Measurements from ENCODE around the gene LPIN1. TPM values are rescaled to one million over a fixed set of nuclear protein-coding genes. Genes with fewer than 3 reads are reported as not detected.

Gene LPIN1
- total and polyA plus RNA-seq, 8 donors, result 16.4 to 47.2 (median 20.9) TPM

- peak; percentile 47 for ATAC-seq
- Histone ChIP-seq H3K9me3 (peaks cover 0 to 4% of the 10 kb centered on the region in 2 donors), H3K27me3 (peaks cover 0 to 10% of the 10 kb centered on the region in 2 donors), H3K36me3 (peaks cover 0 to 34% of the 10 kb centered on the region in 2 donors), H3K4me3 (peak overlapping the region in 1 of 2 donors; percentile 12), H3K27ac (peak overlapping the region; percentile 81 to 82), H3K4me1 (peaks cover 9 to 32% of the 10 kb centered on the region in 2 donors)
- TF ChIP-seq CTCF (IDR thresholded peaks at IDR 0.05), result peak; percentile 43 to 54
- DNase-seq, result peak in 3 of 4 donors; percentile 40 to 73 (median 71)
- intact Hi-C loops (cut with DNase I), result no loop called here
These were observed 83.0 kb downstream of the LPIN1 start for GRCh38 chr2:11829324-11829946.

DNA sequence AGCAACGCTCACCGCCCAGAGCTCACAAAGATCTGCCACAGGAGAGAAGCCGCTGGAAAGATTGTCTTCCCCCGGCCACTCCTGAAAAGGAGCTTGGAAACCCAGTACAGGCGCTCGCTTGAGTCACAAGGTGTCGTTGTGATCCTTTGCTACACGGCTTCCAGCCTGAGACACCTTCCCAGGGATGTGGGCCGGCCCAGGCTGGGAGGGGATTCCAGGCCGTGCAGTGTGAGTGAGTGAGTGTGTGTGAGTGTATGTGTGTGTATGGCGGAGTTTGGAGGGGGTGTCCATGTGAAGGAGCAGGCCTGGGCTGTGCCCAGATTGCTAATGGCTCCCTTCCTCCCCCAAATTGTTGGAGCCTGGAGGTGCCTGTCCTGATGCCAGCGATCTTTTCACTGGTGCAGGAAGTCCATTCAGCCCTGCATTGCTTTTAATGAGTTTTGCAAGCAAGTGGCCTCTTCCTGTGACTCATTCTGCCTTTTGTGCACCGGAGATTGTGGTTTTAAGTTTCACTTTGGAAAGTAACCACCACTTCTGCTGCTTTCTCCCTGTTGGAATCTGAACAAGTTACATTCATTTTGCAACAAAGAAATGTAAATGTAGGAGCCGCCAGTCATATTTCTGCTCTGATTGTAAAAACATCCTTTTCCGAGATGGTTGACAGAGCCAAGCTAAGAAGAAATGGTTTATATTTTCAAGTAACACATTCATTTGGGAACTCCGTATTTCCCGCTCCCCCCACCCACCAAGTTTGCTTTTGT is 83.7 kb downstream of the LPIN1 start:
- Histone ChIP-seq H3K9me3 (peaks cover 0 to 9% of the 10 kb centered on the region in 2 donors), H3K36me3 (peaks cover 0 to 27% of the 10 kb centered on the region in 2 donors), H3K27me3 (peaks cover 0 to 10% of the 10 kb centered on the region in 2 donors), H3K4me3 (peak overlapping the region; percentile 8 to 12), H3K4me1 (peaks cover 9 to 32% of the 10 kb centered on the region in 2 donors), H3K27ac (peak overlapping the region; percentile 81 to 82)
- ATAC-seq (peak; percentile 95), DNase-seq (peak; percentile 77 to 89 (median 80))
- TF ChIP-seq CTCF (IDR thresholded peaks at IDR 0.05), result peak in 1 of 2 donors; percentile 7
- intact Hi-C loops (cut with DNase I), result loop anchor here in 1 of 2 donors (5.0 kb wide), 1 partner anchor 1177 kb away; no protein-coding TSS in a partner anchor

- peaks cover 9 to 32% of the 10 kb centered on the region in 2 donors for H3K4me1 ChIP-seq
- H3K4me3 ChIP-seq, result peak overlapping the region; percentile 8 to 12
- TF ChIP-seq CTCF (IDR thresholded peaks at IDR 0.05), result no peak
- peaks cover 0 to 20% of the 10 kb centered on the region in 2 donors for H3K36me3 ChIP-seq
- ATAC-seq, result no peak
- intact Hi-C loops (cut with DNase I), result loop anchor here in 1 of 2 donors (5.0 kb wide), 1 partner anchor 1176 kb away; no protein-coding TSS in a partner anchor
- H3K27me3 ChIP-seq, result peaks cover 0 to 10% of the 10 kb centered on the region in 2 donors
- no peak for DNase-seq
- H3K27ac ChIP-seq, result peak overlapping the region; percentile 81 to 82
- peaks cover 0 to 9% of the 10 kb centered on the region in 2 donors for H3K9me3 ChIP-seq
These were observed 84.4 kb downstream of the LPIN1 start for GRCh38 chr2:11830708-11831301.

GRCh38 chr2:11831415-11831814 is 85.0 kb downstream of the LPIN1 start:
- H3K36me3 ChIP-seq, result peaks cover 0 to 14% of the 10 kb centered on the region in 2 donors
- TF ChIP-seq CTCF (IDR thresholded peaks at IDR 0.05), result no peak
- intact Hi-C loops (cut with DNase I), result loop anchor here in 1 of 2 donors (5.0 kb wide), 1 partner anchor 1176 kb away; no protein-coding TSS in a partner anchor

More at GRCh38 chr2:11831415-11831814, 85.0 kb downstream of the LPIN1 start:
- H3K27ac ChIP-seq, result no peak overlapping the region
- H3K4me3 ChIP-seq, result no peak overlapping the region
- DNase-seq (no peak), ATAC-seq (no peak)
- peaks cover 0 to 10% of the 10 kb centered on the region in 2 donors for H3K27me3 ChIP-seq
- H3K4me1 ChIP-seq, result peaks cover 9 to 32% of the 10 kb centered on the region in 2 donors
- H3K9me3 ChIP-seq, result peaks cover 0 to 9% of the 10 kb centered on the region in 2 donors
